Body of pancreas (tissue), 4 donors: ENCODE results near the gene ZNF286A. TPM values are rescaled to one million over a fixed set of nuclear protein-coding genes. Genes with fewer than 3 reads are reported as not detected.
A peak's percentile ranks its signal among the peaks of the same experiment; 100 is the strongest.
"Not testable (repeated sequence)": the region's sequence is repeated elsewhere in the genome, so short reads cannot be mapped to it uniquely, and the experiment has no call there.

ENCODE experiments used
- ATAC-seq: fragments of 150-250 bp; one replicate; pipeline ENCODE4 v1.9.1; 2016
- DNase-seq, 4 donors: peaks; one replicate each; pipeline ENCODE4 v3.0.0-alpha.2; 2019
- H3K27ac ChIP-seq, 4 donors: fragments of 200-600 bp; sonication (generic); 1 replicate in 3 of 4; 2 replicates in 1 of 4; pipeline versions ENCODE4 v1.5.1 to v1.6.1; 2016 to 2019; ENCODE audit warnings: mild to moderate bottlenecking in 1 of 4, mixed read lengths in 1 of 4, moderate library complexity in 1 of 4
- H3K27me3 ChIP-seq, 2 donors: fragments of 200-600 bp; sonication (generic); one replicate each; pipeline ENCODE4 v1.6.0; 2016; ENCODE audit warnings: mild to moderate bottlenecking in 1 of 2
- H3K36me3 ChIP-seq, 2 donors: fragments of 200-600 bp; sonication (generic); replicated peaks in 1 of 2; 2 replicates each; pipeline ENCODE4 v1.5.1; 2016; ENCODE audit warnings: low read depth in 2 of 2; ENCODE audit not compliant: insufficient read depth in 1 of 2
- H3K4me1 ChIP-seq: fragments of 200-600 bp; sonication (generic); one replicate; pipeline ENCODE4 v1.6.0; 2016
- H3K4me3 ChIP-seq, 2 donors: fragments of 200-600 bp; sonication (generic); 1 replicate in 1 of 2; 2 replicates in 1 of 2; pipeline ENCODE4 v1.5.1; 2016 to 2019
- H3K9me3 ChIP-seq, 3 donors: fragments of 200-600 bp; sonication (generic); 1 replicate in 2 of 3; 2 replicates in 1 of 3; pipeline ENCODE4 v1.5.1; 2016
- CTCF ChIP-seq, 7 experiments: fragments of 450-650 bp in 4 of 7; fragments of 200-600 bp in 3 of 7; sonication (generic) in 3 of 7; IDR thresholded peaks; one replicate each; pipeline ENCODE4 v1.5.1; 2016 to 2019; ENCODE audit warnings: antibody characterized with exemption in 7 of 7
- POLR2A ChIP-seq, 3 donors: fragments of 450-650 bp; IDR thresholded peaks; one replicate each; pipeline ENCODE4 v1.6.1; 2016; ENCODE audit warnings: antibody characterized with exemption in 3 of 3, mild to moderate bottlenecking in 2 of 3
- WGBS, 2 donors: methylation state at CpG; one replicate each; pipeline ENCODE4 v1.1.5; 2017; 5-methylcytosine and 5-hydroxymethylcytosine counted together
- intact Hi-C: fragments of 100-400 bp; cut with DNase I; formaldehyde crosslinking; loops from one replicate; pipeline ENCODE4 v1.15.1; 2023
- total RNA-seq, 2 donors: library from RNA; depleted of rRNA; stranded (reverse); fragments of >200 nt; gene quantifications; one replicate each; pipeline ENCODE4 v1.1.0, GENCODE V29; 2016

Gene ZNF286A
- 10 to 100 TPM in 1 of 2 donors, 1 to 10 TPM in 1; 4.7 to 14.5 TPM for total RNA-seq

GRCh38 chr17:15699413-15699924, at the start of gene ZNF286A:
Gene ZNF286A, plus strand, starts transcription at chr17:15699752. Its CDS starts 578 bp downstream, at chr17:15700330.
- H3K4me1 ChIP-seq, H3K9me3 ChIP-seq, H3K36me3 ChIP-seq, intact Hi-C loops, H3K27me3 ChIP-seq: not testable (repeated sequence)
- 0% methylated on average over 8 to 44 of the region's 44 CpGs for WGBS, 2 donors
- ATAC-seq (peak; percentile 100), DNase-seq (peak; percentile 99 to 100 (median 100))
- TF ChIP-seq POLR2A (IDR thresholded peaks at IDR 0.05): peak in 2 of 3 donors; percentile 56 to 70
- peak within 1 kb of the TSS in 2 of 4 donors; percentile 21 to 36 for H3K27ac ChIP-seq
- H3K4me3 ChIP-seq: peak within 1 kb of the TSS in 1 of 2 donors; percentile 23

- H3K36me3 ChIP-seq: no peaks in the 10 kb centered on the region
- H3K27ac ChIP-seq: peak overlapping the region in 2 of 4 donors; percentile 8 to 40
- WGBS, 2 donors: 38 to 45% methylated on average over 6 of the region's 6 CpGs
- ATAC-seq (no peak), DNase-seq (peak; percentile 24 to 50 (median 44))
- TF ChIP-seq POLR2A (IDR thresholded peaks at IDR 0.05) (no peak), CTCF (IDR thresholded peaks at IDR 0.05) (no peak)
- no peaks in the 10 kb centered on the region for H3K9me3 ChIP-seq
- H3K4me1 ChIP-seq: peaks cover 33% of the 10 kb centered on the region
- H3K4me3 ChIP-seq: no peak overlapping the region
- H3K27me3 ChIP-seq: no peaks in the 10 kb centered on the region
- intact Hi-C loops: no loop called here
Observed at GRCh38 chr17:15649861-15650421, 49.6 kb upstream of the ZNF286A start.

GRCh38 chr17:15650741-15651582, 48.6 kb upstream of the ZNF286A start:
- H3K27ac ChIP-seq: peak overlapping the region in 1 of 4 donors; percentile 4
- no peaks in the 10 kb centered on the region for H3K9me3 ChIP-seq
- no peak overlapping the region for H3K4me3 ChIP-seq
- H3K4me1 ChIP-seq: peaks cover 34% of the 10 kb centered on the region
- DNase-seq (no peak), ATAC-seq (no peak)
- intact Hi-C loops: no loop called here
- WGBS, 2 donors: 74 to 83% methylated on average over 13 to 14 of the region's 14 CpGs
- no peaks in the 10 kb centered on the region for H3K27me3 ChIP-seq
- TF ChIP-seq POLR2A (IDR thresholded peaks at IDR 0.05) (no peak), CTCF (IDR thresholded peaks at IDR 0.05) (no peak)
- no peaks in the 10 kb centered on the region for H3K36me3 ChIP-seq

- Histone ChIP-seq H3K4me1 (peaks cover 34% of the 10 kb centered on the region), H3K27ac (peak overlapping the region in 2 of 4 donors; percentile 4 to 30), H3K4me3 (no peak overlapping the region), H3K36me3 (no peaks in the 10 kb centered on the region), H3K9me3 (no peaks in the 10 kb centered on the region), H3K27me3 (no peaks in the 10 kb centered on the region)
- intact Hi-C loops: no loop called here
- 10 to 26% methylated on average over 4 to 8 of the region's 8 CpGs for WGBS, 2 donors
- peak; percentile 81 for ATAC-seq
- TF ChIP-seq POLR2A (IDR thresholded peaks at IDR 0.05): peak in 1 of 3 donors; percentile 10
- no peak for TF ChIP-seq CTCF (IDR thresholded peaks at IDR 0.05)
- peak; percentile 71 to 87 (median 83) for DNase-seq
Observed at GRCh38 chr17:15651583-15652110, 47.9 kb upstream of the ZNF286A start.

GRCh38 chr17:15652960-15653359, 46.6 kb upstream of the ZNF286A start:
- Histone ChIP-seq H3K9me3 (no peaks in the 10 kb centered on the region), H3K4me3 (no peak overlapping the region), H3K36me3 (no peaks in the 10 kb centered on the region), H3K27me3 (no peaks in the 10 kb centered on the region), H3K27ac (no peak overlapping the region), H3K4me1 (peaks cover 34% of the 10 kb centered on the region)
- DNase-seq (no peak), ATAC-seq (no peak)
- 85 to 93% methylated on average over 6 of the region's 6 CpGs for WGBS, 2 donors
- no peak for TF ChIP-seq CTCF (IDR thresholded peaks at IDR 0.05)
- TF ChIP-seq POLR2A (IDR thresholded peaks at IDR 0.05): no peak
- intact Hi-C loops: no loop called here

- H3K27me3 ChIP-seq, intact Hi-C loops, H3K36me3 ChIP-seq, H3K9me3 ChIP-seq, H3K27ac ChIP-seq, ATAC-seq, H3K4me3 ChIP-seq, DNase-seq: not testable (repeated sequence)
- H3K4me1 ChIP-seq: peaks cover 46% of the 10 kb centered on the region
- 62 to 72% methylated on average over 3 of the region's 3 CpGs for WGBS, 2 donors
Observed at GRCh38 chr17:15654401-15654800, 45.2 kb upstream of the ZNF286A start.
